GM23338 (cell line): ENCODE measurements around the gene CCDC38.

ENCODE experiments used
- CREB1 ChIP-seq: fragments of 250-450 bp; sonication (Bioruptor Pico); IDR thresholded peaks from 2 replicates; pipeline ENCODE4 v1.5.0; 2020; ENCODE audit warnings: low read depth, mild to moderate bottlenecking, moderate library complexity
- EZH2 ChIP-seq: fragments of 200-600 bp; sonication (generic); IDR thresholded peaks from one replicate; pipeline ENCODE4 v1.8.0; 2017; ENCODE audit warnings: antibody characterized with exemption, mild to moderate bottlenecking, low read depth; ENCODE audit not compliant: unreplicated experiment
- POLR2AphosphoS5 ChIP-seq: IDR thresholded peaks from 2 replicates; pipeline ENCODE4 v1.6.1; 2016; ENCODE audit warnings: antibody characterized with exemption, low read depth
- TF ChIP-seq, protein P1 (sequence below), 2 experiments: fragments of 200-600 bp in 1 of 2; sonication (generic) in 1 of 2; conservative IDR thresholded peaks; 2 replicates each; pipeline versions ENCODE4 v1.5.1 to v1.6.1; 2016 to 2017; ENCODE audit warnings: antibody characterized with exemption in 2 of 2, low read depth in 2 of 2, mild to moderate bottlenecking in 2 of 2, moderate library complexity in 1 of 2
- TF ChIP-seq, protein P2 (sequence below): IDR thresholded peaks from one replicate; pipeline ENCODE4 v1.6.1; 2018; ENCODE audit warnings: antibody characterized with exemption; ENCODE audit not compliant: unreplicated experiment

DNA sequence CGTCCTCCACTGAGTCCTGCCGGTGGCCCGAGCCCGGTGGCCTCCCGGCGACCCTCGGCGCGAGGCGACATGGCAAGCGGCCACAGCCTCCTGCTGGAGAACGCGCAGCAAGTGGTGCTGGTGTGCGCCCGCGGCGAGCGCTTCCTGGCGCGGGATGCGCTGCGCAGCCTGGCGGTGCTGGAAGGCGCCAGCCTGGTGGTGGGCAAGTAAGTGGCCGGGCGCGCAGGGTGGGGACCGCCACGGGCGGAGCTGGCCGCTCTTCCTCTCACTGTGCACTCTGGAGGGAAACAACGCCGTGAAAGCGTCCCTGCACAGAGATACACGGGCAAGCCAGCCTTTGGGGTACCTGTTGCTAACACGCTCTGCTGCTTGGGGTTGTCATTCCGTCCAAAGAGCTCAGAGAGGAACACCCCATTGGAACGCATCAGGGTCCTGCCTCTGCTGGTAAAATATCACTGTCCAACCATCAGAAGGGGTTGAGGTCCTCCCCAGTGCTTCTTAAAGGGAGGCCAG, 972 bp upstream of the CCDC38 start, which contains the start of gene AMDHD1:
- TF ChIP-seq POLR2AphosphoS5: no peak
- no peak for TF ChIP-seq CREB1
- TF ChIP-seq, protein P1, sequence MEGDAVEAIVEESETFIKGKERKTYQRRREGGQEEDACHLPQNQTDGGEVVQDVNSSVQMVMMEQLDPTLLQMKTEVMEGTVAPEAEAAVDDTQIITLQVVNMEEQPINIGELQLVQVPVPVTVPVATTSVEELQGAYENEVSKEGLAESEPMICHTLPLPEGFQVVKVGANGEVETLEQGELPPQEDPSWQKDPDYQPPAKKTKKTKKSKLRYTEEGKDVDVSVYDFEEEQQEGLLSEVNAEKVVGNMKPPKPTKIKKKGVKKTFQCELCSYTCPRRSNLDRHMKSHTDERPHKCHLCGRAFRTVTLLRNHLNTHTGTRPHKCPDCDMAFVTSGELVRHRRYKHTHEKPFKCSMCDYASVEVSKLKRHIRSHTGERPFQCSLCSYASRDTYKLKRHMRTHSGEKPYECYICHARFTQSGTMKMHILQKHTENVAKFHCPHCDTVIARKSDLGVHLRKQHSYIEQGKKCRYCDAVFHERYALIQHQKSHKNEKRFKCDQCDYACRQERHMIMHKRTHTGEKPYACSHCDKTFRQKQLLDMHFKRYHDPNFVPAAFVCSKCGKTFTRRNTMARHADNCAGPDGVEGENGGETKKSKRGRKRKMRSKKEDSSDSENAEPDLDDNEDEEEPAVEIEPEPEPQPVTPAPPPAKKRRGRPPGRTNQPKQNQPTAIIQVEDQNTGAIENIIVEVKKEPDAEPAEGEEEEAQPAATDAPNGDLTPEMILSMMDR (conservative IDR thresholded peaks at IDR 0.05; ENCODE audit: low read depth in 2 of 2): peak in 1 of 2 experiments; percentile 32; a peak in 2 of 4 replicates
- TF ChIP-seq, protein P2, sequence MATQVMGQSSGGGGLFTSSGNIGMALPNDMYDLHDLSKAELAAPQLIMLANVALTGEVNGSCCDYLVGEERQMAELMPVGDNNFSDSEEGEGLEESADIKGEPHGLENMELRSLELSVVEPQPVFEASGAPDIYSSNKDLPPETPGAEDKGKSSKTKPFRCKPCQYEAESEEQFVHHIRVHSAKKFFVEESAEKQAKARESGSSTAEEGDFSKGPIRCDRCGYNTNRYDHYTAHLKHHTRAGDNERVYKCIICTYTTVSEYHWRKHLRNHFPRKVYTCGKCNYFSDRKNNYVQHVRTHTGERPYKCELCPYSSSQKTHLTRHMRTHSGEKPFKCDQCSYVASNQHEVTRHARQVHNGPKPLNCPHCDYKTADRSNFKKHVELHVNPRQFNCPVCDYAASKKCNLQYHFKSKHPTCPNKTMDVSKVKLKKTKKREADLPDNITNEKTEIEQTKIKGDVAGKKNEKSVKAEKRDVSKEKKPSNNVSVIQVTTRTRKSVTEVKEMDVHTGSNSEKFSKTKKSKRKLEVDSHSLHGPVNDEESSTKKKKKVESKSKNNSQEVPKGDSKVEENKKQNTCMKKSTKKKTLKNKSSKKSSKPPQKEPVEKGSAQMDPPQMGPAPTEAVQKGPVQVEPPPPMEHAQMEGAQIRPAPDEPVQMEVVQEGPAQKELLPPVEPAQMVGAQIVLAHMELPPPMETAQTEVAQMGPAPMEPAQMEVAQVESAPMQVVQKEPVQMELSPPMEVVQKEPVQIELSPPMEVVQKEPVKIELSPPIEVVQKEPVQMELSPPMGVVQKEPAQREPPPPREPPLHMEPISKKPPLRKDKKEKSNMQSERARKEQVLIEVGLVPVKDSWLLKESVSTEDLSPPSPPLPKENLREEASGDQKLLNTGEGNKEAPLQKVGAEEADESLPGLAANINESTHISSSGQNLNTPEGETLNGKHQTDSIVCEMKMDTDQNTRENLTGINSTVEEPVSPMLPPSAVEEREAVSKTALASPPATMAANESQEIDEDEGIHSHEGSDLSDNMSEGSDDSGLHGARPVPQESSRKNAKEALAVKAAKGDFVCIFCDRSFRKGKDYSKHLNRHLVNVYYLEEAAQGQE: no peak
- TF ChIP-seq EZH2: no peak
